Measurements from ENCODE around the gene FRMPD4. TPM values are rescaled to one million over a fixed set of nuclear protein-coding genes. Genes with fewer than 3 reads are reported as not detected.

The FRMPD4 gene
- total RNA-seq, 1 experiment from 2014 or later: 0.24 TPM

- H3K27ac Mint-ChIP-seq: no peak overlapping the region
- H3T11ph ChIP-seq (ENCODE audit: low read length): no peak overlapping the region
- no peak overlapping the region for H4K5ac ChIP-seq (ENCODE audit: insufficient read length, low read depth, low read length)
- no peak for DNase-seq
- no peak overlapping the region for H2BK120ac ChIP-seq (ENCODE audit: low read depth, low read length, poor library complexity, severe bottlenecking)
- no peak overlapping the region for H2BK12ac ChIP-seq (ENCODE audit: insufficient read length, low read depth, low read length)
- no peak overlapping the region for H3K4me2 ChIP-seq (ENCODE audit: insufficient read depth, insufficient read length, low read length)
- H3K79me1 ChIP-seq (ENCODE audit: insufficient read depth, low read depth, low read length, poor library complexity, severe bottlenecking): no peaks in the 10 kb centered on the region
- WGBS (ENCODE audit: extremely low coverage, insufficient read length, low lambda C conversion rate): no CpG with 5 or more reads among the region's 1 CpG
- no peaks in the 10 kb centered on the region for H3K27me3 ChIP-seq (ENCODE audit: insufficient read depth, low read length)
- no peaks in the 10 kb centered on the region for H4K20me1 ChIP-seq (ENCODE audit: control insufficient read depth, insufficient read depth, insufficient read length)
- H3K79me2 ChIP-seq (ENCODE audit: insufficient read depth, low read length): no peaks in the 10 kb centered on the region
- H3K4ac ChIP-seq (ENCODE audit: low read depth, low read length): no peak overlapping the region
- H3K36me3 Mint-ChIP-seq (ENCODE audit: insufficient read depth in 1 of 3, low read depth in 3 of 3): peaks cover 0 to 2% (median 0%) of the 10 kb centered on the region in 3 experiments; a peak in 1 of 7 replicates
- no peaks in the 10 kb centered on the region for H3K23me2 ChIP-seq (ENCODE audit: insufficient read length, low read depth, low read length, poor library complexity, severe bottlenecking)
- no peak overlapping the region for H3K23ac ChIP-seq (ENCODE audit: insufficient read length, low read depth, low read length)
- no peak overlapping the region for H2AFZ ChIP-seq (ENCODE audit: low read length)
- H3K9me3 ChIP-seq (ENCODE audit: control insufficient read depth, low read depth, low read length): peaks cover 3% of the 10 kb centered on the region
- no peak overlapping the region for H3K27ac ChIP-seq (ENCODE audit: insufficient read length, low read depth, low read length)
- H3K27me3 Mint-ChIP-seq (ENCODE audit: low read depth): no peaks in the 10 kb centered on the region
- no peaks in the 10 kb centered on the region; a peak in 2 of 4 replicates for H3K4me1 Mint-ChIP-seq
- no peak overlapping the region for H3K18ac ChIP-seq (ENCODE audit: insufficient read length, low read depth, low read length)
- no peak overlapping the region for H2BK15ac ChIP-seq (ENCODE audit: low read depth, low read length)
- TF ChIP-seq, protein P1, sequence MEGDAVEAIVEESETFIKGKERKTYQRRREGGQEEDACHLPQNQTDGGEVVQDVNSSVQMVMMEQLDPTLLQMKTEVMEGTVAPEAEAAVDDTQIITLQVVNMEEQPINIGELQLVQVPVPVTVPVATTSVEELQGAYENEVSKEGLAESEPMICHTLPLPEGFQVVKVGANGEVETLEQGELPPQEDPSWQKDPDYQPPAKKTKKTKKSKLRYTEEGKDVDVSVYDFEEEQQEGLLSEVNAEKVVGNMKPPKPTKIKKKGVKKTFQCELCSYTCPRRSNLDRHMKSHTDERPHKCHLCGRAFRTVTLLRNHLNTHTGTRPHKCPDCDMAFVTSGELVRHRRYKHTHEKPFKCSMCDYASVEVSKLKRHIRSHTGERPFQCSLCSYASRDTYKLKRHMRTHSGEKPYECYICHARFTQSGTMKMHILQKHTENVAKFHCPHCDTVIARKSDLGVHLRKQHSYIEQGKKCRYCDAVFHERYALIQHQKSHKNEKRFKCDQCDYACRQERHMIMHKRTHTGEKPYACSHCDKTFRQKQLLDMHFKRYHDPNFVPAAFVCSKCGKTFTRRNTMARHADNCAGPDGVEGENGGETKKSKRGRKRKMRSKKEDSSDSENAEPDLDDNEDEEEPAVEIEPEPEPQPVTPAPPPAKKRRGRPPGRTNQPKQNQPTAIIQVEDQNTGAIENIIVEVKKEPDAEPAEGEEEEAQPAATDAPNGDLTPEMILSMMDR (conservative IDR thresholded peaks at IDR 0.05): no peak
- no peak overlapping the region for H2BK20ac ChIP-seq (ENCODE audit: low read depth, low read length, poor library complexity, severe bottlenecking)
- H4K8ac ChIP-seq (replicated peaks; ENCODE audit: insufficient read length, low read depth, low read length): no peak overlapping the region
- no peaks in the 10 kb centered on the region for H3K4me1 ChIP-seq (ENCODE audit: insufficient read depth, low read length)
- no peak overlapping the region for H4K91ac ChIP-seq (ENCODE audit: insufficient read length, low read depth, low read length)
- no peak overlapping the region for H3K9ac ChIP-seq (ENCODE audit: extremely low read depth, insufficient read length, low read length)
- no peak overlapping the region for H2AK5ac ChIP-seq (ENCODE audit: insufficient read length, low read length)
- H3K9me3 Mint-ChIP-seq: peaks cover 71 to 74% of the 10 kb centered on the region in 2 experiments
- no peak overlapping the region for H3K56ac ChIP-seq (ENCODE audit: insufficient read length, low read depth, low read length)
- H3K14ac ChIP-seq (ENCODE audit: insufficient read depth, low read length): no peak overlapping the region
- no peak overlapping the region for H3K4me3 Mint-ChIP-seq
- H2BK5ac ChIP-seq (ENCODE audit: insufficient read length, low read length): no peak overlapping the region
These were observed 273.6 kb downstream of the FRMPD4 start for GRCh38 chrX:12411831-12412230.

All from H9 (cell line).